OCI-LY1 (cell line): ENCODE results near the gene ZFAND4.

Source experiments
- CTCF ChIP-seq: fragments of 200-600 bp; sonication (generic), shearing (Covaris generic); IDR thresholded peaks from 2 replicates; pipeline ENCODE4 v1.5.1; 2017; ENCODE audit warnings: mild to moderate bottlenecking, antibody characterized with exemption, low read length, moderate library complexity, mixed read lengths
- EZH2 ChIP-seq: fragments of 200-600 bp; sonication (generic), shearing (Covaris generic); IDR thresholded peaks from 2 replicates; pipeline ENCODE4 v1.8.0; 2017; ENCODE audit warnings: borderline replicate concordance, mixed run types, mild to moderate bottlenecking, antibody characterized with exemption, low read length, moderate library complexity, mixed read lengths

GRCh38 chr10:45660876-45661411 lies 11.6 kb downstream of the ZFAND4 start:
- no peak for TF ChIP-seq CTCF
- no peak for TF ChIP-seq EZH2
